Panc1 (cell line): ENCODE measurements around the gene SH3PXD2A. TPM values are rescaled to one million over a fixed set of nuclear protein-coding genes. Genes with fewer than 3 reads are reported as not detected.

ENCODE experiments used
- ATAC-seq: fragments of 200-7000 bp; cut with Tn5 transposase; 2 replicates; pipeline ENCODE4 v1.9.1; 2020; ENCODE audit warnings: mild to moderate bottlenecking, moderate library complexity
- BruUV-seq: library from RNA; stranded (reverse); fragments of 400-500 nt; replicated peaks from 2 replicates; lab custom pipeline; 2021; lab: Mats Ljungman, UMichigan
- CTCF ChIA-PET: fragments of 300-600 bp; sonication (Branson Sonifier 250); formaldehyde crosslinking; loops from one replicate; lab custom pipeline; 2022; ENCODE audit warnings: antibody characterized with exemption; lab: Charles Lee
- POLR2A ChIA-PET: fragments of 300-600 bp; sonication (Branson Sonifier 250); formaldehyde crosslinking; loops from one replicate; lab custom pipeline; 2022; ENCODE audit warnings: antibody characterized with exemption; lab: Charles Lee
- DNase-seq: peaks from one replicate; pipeline ENCODE4 v3.0.0-alpha.2; 2010; ENCODE audit warnings: low read depth, low spot score
- H3K27ac ChIP-seq: 2 replicates; pipeline ENCODE4 v1.5.1; 2011; ENCODE audit warnings: mild to moderate bottlenecking, low read length, inconsistent platforms
- H3K27me3 ChIP-seq: fragments of 200-500 bp; sonication (Bioruptor generic); 2 replicates; pipeline ENCODE4 v1.6.0; 2014; ENCODE audit warnings: low read length, inconsistent platforms; ENCODE audit not compliant: control insufficient read depth, insufficient read depth
- H3K36me3 ChIP-seq: fragments of 200-500 bp; sonication (Bioruptor generic); 2 replicates; pipeline ENCODE4 v1.5.1; 2014; ENCODE audit warnings: inconsistent platforms, mild to moderate bottlenecking, low read length, moderate library complexity; ENCODE audit not compliant: control insufficient read depth, insufficient read depth
- H3K4me1 ChIP-seq: 2 replicates; pipeline ENCODE4 v1.5.1; 2011; ENCODE audit warnings: inconsistent platforms, mild to moderate bottlenecking, low read length, moderate library complexity; ENCODE audit not compliant: control insufficient read depth, insufficient read depth
- H3K4me3 ChIP-seq, 2 experiments: 2 replicates each; pipeline ENCODE4 v1.5.1; 2011 to 2012; ENCODE audit warnings: low read depth in 2 of 2, low read length in 2 of 2, mild to moderate bottlenecking in 2 of 2, inconsistent platforms in 1 of 2, moderate library complexity in 1 of 2
- H3K9me3 ChIP-seq: fragments of 200-500 bp; sonication (Bioruptor generic); 2 replicates; pipeline ENCODE4 v1.5.1; 2014; ENCODE audit warnings: low read depth, mild to moderate bottlenecking, inconsistent platforms, low read length, moderate library complexity; ENCODE audit not compliant: control insufficient read depth, insufficient read depth
- CTCF ChIP-seq: fragments of 450-650 bp; IDR thresholded peaks from 2 replicates; pipeline ENCODE4 v1.5.1; 2017; ENCODE audit warnings: mild to moderate bottlenecking
- POLR2AphosphoS5 ChIP-seq: IDR thresholded peaks from 2 replicates; pipeline ENCODE4 v1.6.1; 2012; ENCODE audit warnings: mild to moderate bottlenecking, low read depth, low read length, moderate library complexity
- REST ChIP-seq, 2 experiments: IDR thresholded peaks; 2 replicates each; pipeline ENCODE4 v1.6.1; 2011 to 2012; ENCODE audit warnings: low read depth in 2 of 2, control low read depth in 1 of 2, low read length in 1 of 2, mild to moderate bottlenecking in 1 of 2, moderate library complexity in 1 of 2; ENCODE audit not compliant: insufficient read depth in 1 of 2
- SIN3A ChIP-seq: IDR thresholded peaks from 2 replicates; pipeline ENCODE4 v1.6.1; 2012; ENCODE audit warnings: low read depth, mild to moderate bottlenecking, low read length, moderate library complexity, borderline replicate concordance; ENCODE audit not compliant: insufficient read depth
- TCF7L2 ChIP-seq: IDR thresholded peaks from 2 replicates; pipeline ENCODE4 v1.6.1; 2011; ENCODE audit warnings: mild to moderate bottlenecking, low read depth, low read length, inconsistent platforms
- in situ Hi-C: cut with HindIII; loops from 2 replicates; pipeline ENCODE4 v1.10.0; 2016; ENCODE audit warnings: low sequenced_read_pairs, low pct_unique_long_range_greater_than_20kb
- intact Hi-C: fragments of 100-400 bp; cut with micrococcal nuclease; formaldehyde crosslinking; loops from one replicate; pipeline ENCODE4 v1.10.0; 2022; ENCODE audit not compliant: unreplicated experiment
- total RNA-seq: library from RNA; stranded (reverse); gene quantifications from one replicate; pipeline ENCODE4 v1.2.1, GENCODE V29; 2021; ENCODE audit not compliant: unreplicated experiment

SH3PXD2A gene
- total RNA-seq, 1 experiment from 2014 or later, result 5.7 TPM

- TF ChIP-seq CTCF (peak; percentile 39; the same call in 1 of the 2 replicates), TCF7L2 (no peak)
- intact Hi-C loops, result no loop called here
- Histone ChIP-seq H3K27me3 (no peaks in the 10 kb centered on the region), H3K4me3 (no peak overlapping the region), H3K27ac (no peak overlapping the region), H3K9me3 (no peaks in the 10 kb centered on the region), H3K4me1 (peaks cover 32% of the 10 kb centered on the region), H3K36me3 (no peaks in the 10 kb centered on the region)
- no peak; the same call in 1 of the 2 replicates for ATAC-seq
- in situ Hi-C loops, result no loop called here
- no TSS peak for BruUV-seq
- DNase-seq, result no peak
- ChIA-PET POLR2A (interaction anchor here (0.6 kb wide), 3 partner anchors 8 to 66 kb away, joined by 3 to 7 read pairs (median 4); no protein-coding TSS in a partner anchor), CTCF (interaction anchor here (0.6 to 1.2 kb wide), 10 partner anchors 12 to 270 kb away, joined by 3 to 6 read pairs (median 3); no protein-coding TSS in a partner anchor)
These were observed 7.4 kb downstream of the SH3PXD2A start for GRCh38 chr10:103847909-103848468.

- no peak for DNase-seq
- Histone ChIP-seq H3K9me3 (no peaks in the 10 kb centered on the region), H3K27me3 (no peaks in the 10 kb centered on the region), H3K36me3 (no peaks in the 10 kb centered on the region), H3K27ac (no peak overlapping the region), H3K4me1 (peaks cover 27% of the 10 kb centered on the region), H3K4me3 (no peak overlapping the region)
- ATAC-seq, result no peak
- BruUV-seq, result no TSS peak
- in situ Hi-C loops, result no loop called here
- ChIA-PET POLR2A (no interaction called here), CTCF (interaction anchor here (0.6 to 0.7 kb wide), 4 partner anchors 14 to 271 kb away, joined by 3 read pairs; no protein-coding TSS in a partner anchor)
- no peak for TF ChIP-seq REST (IDR thresholded peaks at IDR 0.05; ENCODE audit: insufficient read depth in 1 of 2, low read depth in 2 of 2, low read length in 1 of 2)
- TF ChIP-seq TCF7L2, result no peak
- no peak for TF ChIP-seq SIN3A
- no peak for TF ChIP-seq POLR2AphosphoS5
- no peak for TF ChIP-seq CTCF
- intact Hi-C loops, result no loop called here
These were observed 8.0 kb downstream of the SH3PXD2A start for GRCh38 chr10:103847346-103847745.
